ENCODE measurements around the gene SLC25A14.

DNA sequence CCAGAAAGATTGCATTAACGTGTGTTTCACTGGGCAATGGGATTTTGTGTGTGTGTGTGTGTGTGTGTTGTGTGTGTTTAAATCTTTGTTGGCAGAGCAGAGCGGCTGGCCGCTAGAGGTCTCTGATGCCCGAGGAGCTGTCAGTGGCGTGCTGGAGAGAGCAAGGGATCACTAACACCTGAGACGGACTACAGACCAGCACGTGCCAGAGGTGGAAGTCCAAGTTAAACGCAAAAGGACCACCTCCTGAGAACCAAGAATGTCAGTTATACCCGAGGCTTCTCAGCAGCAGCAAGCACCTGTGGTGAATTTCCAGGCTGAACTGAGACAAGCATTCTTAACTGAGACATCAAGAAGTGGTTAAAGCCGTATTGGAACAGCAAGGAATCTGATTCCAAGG, 9.0 kb upstream of the SLC25A14 start:
- TF ChIP-seq POLR2A (IDR thresholded peaks at IDR 0.05; ENCODE audit: low read depth, low read length) (no peak), POU2F2 (IDR thresholded peaks at IDR 0.05; ENCODE audit: low read depth, low read length) (no peak), POLR2AphosphoS5 (IDR thresholded peaks at IDR 0.05; ENCODE audit: low read depth, low read length) (no peak), TAF1 (IDR thresholded peaks at IDR 0.05; ENCODE audit: low read depth, low read length) (no peak), SPI1 (IDR thresholded peaks at IDR 0.05; ENCODE audit: low read depth, low read length) (no peak)
